GM12874 (cell line): ENCODE measurements around the gene EFCAB12.
A peak's percentile ranks its signal among the peaks of the same experiment; 100 is the strongest.

Source experiments
- TF ChIP-seq, protein P1 (sequence below): IDR thresholded peaks from 2 replicates; pipeline ENCODE4 v1.5.1; 2011; ENCODE audit warnings: low read depth, mild to moderate bottlenecking, control low read depth, low read length, moderate library complexity; ENCODE audit not compliant: insufficient read depth

EFCAB12 gene

DNA sequence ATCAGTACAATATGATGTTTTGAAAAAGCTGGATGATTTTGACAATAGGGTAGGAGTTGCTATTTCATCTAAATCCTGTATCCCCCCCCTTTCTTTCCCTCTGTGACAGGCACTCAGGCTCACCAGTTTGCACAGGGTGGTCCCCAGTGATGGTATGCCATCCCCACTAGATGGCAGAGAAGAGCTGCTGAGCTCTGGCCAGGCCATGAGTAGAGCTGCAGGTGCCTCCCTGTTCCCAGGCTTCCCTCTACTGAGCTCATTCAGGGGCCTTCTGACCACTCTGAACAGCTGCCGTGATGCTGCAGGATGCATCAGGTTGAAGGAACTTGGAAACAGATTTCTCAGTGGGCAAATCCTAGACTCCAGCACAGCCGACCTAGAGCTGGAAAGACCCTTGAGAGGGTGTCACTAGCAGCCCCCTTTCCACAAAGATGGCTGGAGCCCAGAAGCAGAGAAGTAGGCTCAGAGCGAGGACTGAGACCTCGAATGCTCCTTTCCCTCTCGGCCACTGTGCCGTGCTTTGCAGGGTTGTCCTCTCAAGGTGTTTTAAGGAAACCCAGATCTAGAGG, 45.1 kb downstream of the EFCAB12 start:
- TF ChIP-seq, protein P1, sequence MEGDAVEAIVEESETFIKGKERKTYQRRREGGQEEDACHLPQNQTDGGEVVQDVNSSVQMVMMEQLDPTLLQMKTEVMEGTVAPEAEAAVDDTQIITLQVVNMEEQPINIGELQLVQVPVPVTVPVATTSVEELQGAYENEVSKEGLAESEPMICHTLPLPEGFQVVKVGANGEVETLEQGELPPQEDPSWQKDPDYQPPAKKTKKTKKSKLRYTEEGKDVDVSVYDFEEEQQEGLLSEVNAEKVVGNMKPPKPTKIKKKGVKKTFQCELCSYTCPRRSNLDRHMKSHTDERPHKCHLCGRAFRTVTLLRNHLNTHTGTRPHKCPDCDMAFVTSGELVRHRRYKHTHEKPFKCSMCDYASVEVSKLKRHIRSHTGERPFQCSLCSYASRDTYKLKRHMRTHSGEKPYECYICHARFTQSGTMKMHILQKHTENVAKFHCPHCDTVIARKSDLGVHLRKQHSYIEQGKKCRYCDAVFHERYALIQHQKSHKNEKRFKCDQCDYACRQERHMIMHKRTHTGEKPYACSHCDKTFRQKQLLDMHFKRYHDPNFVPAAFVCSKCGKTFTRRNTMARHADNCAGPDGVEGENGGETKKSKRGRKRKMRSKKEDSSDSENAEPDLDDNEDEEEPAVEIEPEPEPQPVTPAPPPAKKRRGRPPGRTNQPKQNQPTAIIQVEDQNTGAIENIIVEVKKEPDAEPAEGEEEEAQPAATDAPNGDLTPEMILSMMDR = peak; percentile 83

DNA sequence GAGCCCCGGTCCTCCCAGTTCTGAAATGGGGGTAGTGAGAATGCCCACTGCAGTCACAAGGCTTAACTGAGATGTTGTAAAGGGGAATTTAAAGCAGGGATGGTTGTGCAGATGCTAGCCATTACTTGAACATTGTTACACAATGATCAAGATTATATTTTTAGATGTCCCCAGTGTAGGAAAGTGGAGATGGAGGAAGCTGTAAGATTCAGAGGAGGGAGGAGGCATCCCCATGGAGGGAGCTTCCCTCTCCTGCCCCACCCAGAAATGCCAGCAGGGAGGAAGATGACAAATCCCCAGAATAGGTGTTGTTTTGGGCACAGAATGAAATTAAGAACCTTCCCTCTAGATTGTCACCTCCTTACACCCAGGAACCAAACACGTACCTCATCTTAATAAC, 46.1 kb downstream of the EFCAB12 start:
- TF ChIP-seq, protein P1 = no peak

DNA sequence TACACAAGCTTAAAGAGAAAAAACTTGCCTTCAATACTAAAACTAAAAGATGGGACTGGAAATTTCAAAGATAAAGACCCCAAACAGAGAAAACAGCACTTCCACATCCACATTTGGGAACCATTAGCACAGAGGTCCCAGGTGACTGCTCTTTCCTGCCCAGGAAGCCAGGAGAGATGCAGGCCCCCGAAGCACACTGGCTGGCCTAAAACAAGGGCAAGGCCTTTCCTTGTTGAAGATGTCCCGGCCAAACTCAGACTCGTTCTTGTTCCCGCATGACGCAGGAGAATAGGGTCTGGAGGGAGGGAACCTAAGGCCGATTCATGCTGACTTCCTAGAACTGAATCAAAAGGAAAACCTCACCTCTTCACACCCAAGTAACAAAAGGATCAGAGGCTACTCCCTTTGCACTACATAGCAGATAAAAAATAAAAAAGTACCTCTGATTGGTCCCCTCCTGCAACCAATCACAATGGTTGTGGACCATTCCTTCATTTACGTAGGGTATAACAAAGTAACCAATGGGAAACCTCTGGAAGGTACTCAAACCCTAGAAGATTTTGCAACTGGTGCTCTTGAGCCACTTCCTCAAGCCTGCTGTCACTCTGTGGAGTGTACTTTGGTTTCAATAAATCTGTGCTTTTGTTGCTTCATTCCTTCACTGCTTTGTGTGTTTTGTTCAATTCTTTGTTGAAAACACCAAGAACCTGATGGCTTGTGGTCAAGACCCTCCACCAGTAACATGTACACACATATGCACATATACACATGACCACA, 48.7 kb downstream of the EFCAB12 start:
- TF ChIP-seq, protein P1 = no peak

DNA sequence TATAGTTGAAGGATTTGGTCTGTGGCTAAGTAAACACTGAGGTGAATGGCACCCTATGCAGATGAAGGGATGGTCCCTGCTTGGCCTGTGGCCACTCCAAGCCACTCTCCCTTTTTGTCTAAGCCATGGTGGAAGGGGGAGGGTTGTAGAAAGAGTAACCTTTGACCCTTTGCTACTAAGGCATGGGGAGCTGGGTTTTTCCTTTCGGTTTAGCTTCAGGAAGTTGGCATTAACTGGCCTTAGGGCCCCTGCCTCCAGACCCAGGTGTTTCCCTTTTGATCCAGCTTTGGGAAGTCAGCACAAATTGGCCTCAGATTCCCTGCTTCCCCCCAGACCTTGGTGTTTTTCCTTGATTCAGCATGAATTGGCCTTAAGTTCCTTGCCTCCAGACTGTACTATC, 49.5 kb downstream of the EFCAB12 start:
- TF ChIP-seq, protein P1 = no peak

DNA sequence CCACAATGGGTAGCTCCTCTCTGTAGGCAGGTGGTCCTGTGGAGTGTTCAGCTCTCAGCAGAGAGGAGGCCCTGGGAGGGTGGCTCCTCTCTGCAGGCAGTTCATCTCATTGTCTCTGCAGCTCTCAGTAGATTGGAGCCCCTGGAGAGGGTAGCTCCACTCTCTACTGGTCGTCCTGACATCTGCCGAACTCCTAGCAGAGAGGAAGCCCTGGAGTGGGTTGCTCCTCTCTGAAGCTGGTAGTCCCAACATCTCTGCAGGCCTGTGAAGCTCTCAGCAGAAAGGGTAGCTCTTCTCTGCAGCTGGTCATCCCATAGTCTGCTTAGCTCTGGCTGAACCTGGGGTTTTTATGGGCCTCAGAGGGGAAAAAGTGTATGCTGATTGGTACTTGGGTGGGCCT, 50.8 kb downstream of the EFCAB12 start:
- TF ChIP-seq, protein P1 = no peak

DNA sequence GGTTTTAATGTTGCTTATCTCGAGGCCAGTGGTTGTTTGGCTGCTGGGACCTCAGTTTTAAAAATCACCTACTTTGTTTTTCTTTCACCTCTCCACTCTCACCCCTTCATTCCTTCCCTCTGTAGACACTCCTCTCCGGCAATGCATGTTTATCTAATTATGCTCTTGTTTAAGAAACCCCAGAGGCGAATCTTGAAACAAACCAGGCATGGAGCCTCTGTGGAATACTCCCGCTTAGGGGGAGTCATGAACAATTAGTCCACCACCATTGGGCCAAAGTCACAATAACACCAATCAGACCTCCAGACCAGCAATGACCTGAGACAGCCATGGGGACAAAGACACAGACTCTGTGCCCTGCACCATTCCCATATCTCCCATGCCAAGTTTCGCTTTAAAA, 53.3 kb downstream of the EFCAB12 start:
- TF ChIP-seq, protein P1 = no peak

DNA sequence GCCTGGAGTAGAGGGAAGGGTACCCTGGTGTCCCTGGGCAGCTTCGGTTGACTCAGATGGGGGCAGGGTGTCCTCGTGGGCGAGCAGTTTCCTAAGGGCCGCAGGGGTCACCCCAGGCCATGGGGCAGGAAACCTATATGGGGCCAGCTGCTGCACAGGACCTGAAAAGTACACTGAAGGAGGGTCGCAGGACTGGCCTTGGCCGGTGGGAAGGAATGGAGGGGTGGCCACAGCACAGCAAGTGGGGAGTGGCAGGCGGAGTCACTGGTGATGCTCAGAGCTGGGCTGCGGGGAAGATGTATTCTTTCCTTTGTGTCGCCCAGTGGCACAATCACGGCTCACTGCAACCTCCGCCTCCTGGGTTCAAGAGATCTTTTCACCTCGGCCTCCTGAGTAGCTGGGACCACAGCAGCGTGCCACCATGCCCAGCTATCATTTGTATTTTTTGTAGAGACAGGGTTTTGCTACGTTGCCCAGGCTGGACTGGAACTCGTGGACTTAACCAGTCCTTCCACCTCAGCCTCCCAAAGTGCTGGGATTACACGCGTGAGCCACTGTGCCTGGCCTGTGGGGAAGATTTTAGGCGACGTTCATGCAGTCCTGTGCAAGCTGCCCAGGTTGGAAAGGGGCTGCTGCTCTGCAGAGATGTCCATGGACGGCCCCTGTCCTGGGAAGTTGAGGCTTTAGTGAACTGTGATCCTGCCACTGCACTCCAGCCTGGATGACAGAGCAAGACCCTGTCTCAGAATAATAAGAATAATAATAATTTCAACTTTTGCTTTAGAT, 57.2 kb downstream of the EFCAB12 start:
- TF ChIP-seq, protein P1 = no peak
